IMR-90 (cell line): ENCODE data around the gene NRF1. TPM values are rescaled to one million over a fixed set of nuclear protein-coding genes. Genes with fewer than 3 reads are reported as not detected.

ENCODE experiments used
- ATAC-seq: fragments of 200-7000 bp; cut with Tn5 transposase; 2 replicates; pipeline ENCODE4 v1.9.1; 2020; ENCODE audit warnings: low read depth, mild to moderate bottlenecking, moderate library complexity
- BruUV-seq: library from RNA; stranded (reverse); fragments of 400-500 nt; replicated peaks from 2 replicates; lab custom pipeline; 2021; lab: Mats Ljungman, UMichigan
- CTCF ChIA-PET: fragments of 300-600 bp; formaldehyde crosslinking; extraction: SDS; loops from one replicate; lab custom pipeline; 2021; ENCODE audit warnings: antibody characterized with exemption; lab: Yijun Ruan, JAX
- POLR2A ChIA-PET: fragments of 300-600 bp; sonication (Branson Sonifier 250); formaldehyde crosslinking; loops from one replicate; lab custom pipeline; 2022; ENCODE audit warnings: antibody characterized with exemption; ENCODE audit not compliant: unreplicated experiment; lab: Charles Lee
- DNase-seq: peaks from one replicate; pipeline ENCODE4 v3.0.0; 2013
- H2AFZ ChIP-seq: replicated peaks from 2 replicates; pipeline ENCODE3; 2013; ENCODE audit warnings: low read length, mild to moderate bottlenecking; ENCODE audit not compliant: poor library complexity
- H2AK5ac ChIP-seq: 2 replicates; pipeline ENCODE4 v1.6.1; 2013; ENCODE audit warnings: low read depth, low read length, inconsistent platforms
- H2AK9ac ChIP-seq: replicated peaks from 2 replicates; pipeline ENCODE3; 2013; ENCODE audit warnings: mild to moderate bottlenecking, low read depth, low read length, moderate library complexity; ENCODE audit not compliant: poor library complexity
- H2BK120ac ChIP-seq: 2 replicates; pipeline ENCODE4 v1.6.1; 2013; ENCODE audit warnings: low read depth, low read length, inconsistent platforms
- H2BK15ac ChIP-seq: 3 replicates; pipeline ENCODE4 v1.6.1; 2013; ENCODE audit warnings: low read depth, low read length, inconsistent platforms
- H2BK20ac ChIP-seq: 2 replicates; pipeline ENCODE4 v1.6.1; 2013; ENCODE audit warnings: low read depth, mild to moderate bottlenecking, inconsistent platforms, low read length, moderate library complexity
- H2BK5ac ChIP-seq: 2 replicates; pipeline ENCODE4 v1.6.1; 2013; ENCODE audit warnings: mild to moderate bottlenecking, low read depth, low read length, inconsistent platforms; ENCODE audit not compliant: poor library complexity, severe bottlenecking
- H3K14ac ChIP-seq: replicated peaks from 2 replicates; pipeline ENCODE4 v1.6.1; 2013; ENCODE audit warnings: low read depth, low read length, inconsistent platforms
- H3K18ac ChIP-seq: 2 replicates; pipeline ENCODE4 v1.6.1; 2013; ENCODE audit warnings: low read depth, low read length, control low read depth
- H3K23ac ChIP-seq: 2 replicates; pipeline ENCODE4 v1.6.1; 2013; ENCODE audit warnings: low read depth, low read length, inconsistent platforms
- H3K27ac ChIP-seq: 2 replicates; pipeline ENCODE4 v1.5.1; 2013; ENCODE audit warnings: mild to moderate bottlenecking, control low read depth, low read length; ENCODE audit not compliant: insufficient read depth
- H3K27me3 ChIP-seq: 2 replicates; pipeline ENCODE4 v1.6.1; 2013; ENCODE audit warnings: low read length; ENCODE audit not compliant: control insufficient read depth, insufficient read depth
- H3K36me3 ChIP-seq: 2 replicates; pipeline ENCODE4 v1.6.1; 2013; ENCODE audit warnings: low read length, mixed read lengths; ENCODE audit not compliant: control insufficient read depth, insufficient read depth
- H3K4ac ChIP-seq: 2 replicates; pipeline ENCODE4 v1.6.1; 2013; ENCODE audit warnings: low read depth, low read length, inconsistent platforms
- H3K4me1 ChIP-seq: 2 replicates; pipeline ENCODE4 v1.6.1; 2013; ENCODE audit warnings: low read length, mixed read lengths; ENCODE audit not compliant: control insufficient read depth, insufficient read depth
- H3K4me2 ChIP-seq: 2 replicates; pipeline ENCODE4 v1.6.1; 2013; ENCODE audit warnings: low read depth, mild to moderate bottlenecking, control low read depth, low read length, moderate library complexity
- H3K4me3 ChIP-seq: 2 replicates; pipeline ENCODE4 v1.5.1; 2013; ENCODE audit warnings: low read depth, mild to moderate bottlenecking, control low read depth, low read length, moderate library complexity; ENCODE audit not compliant: insufficient read depth
- H3K56ac ChIP-seq: 2 replicates; pipeline ENCODE4 v1.6.1; 2013; ENCODE audit warnings: low read length, inconsistent platforms; ENCODE audit not compliant: insufficient read depth; ENCODE audit errors: extremely low read depth
- H3K79me1 ChIP-seq, 2 experiments: 2 replicates each; pipeline ENCODE4 v1.6.1; 2013; ENCODE audit warnings: low read length in 2 of 2, inconsistent platforms in 1 of 2, low read depth in 1 of 2
- H3K9ac ChIP-seq: 2 replicates; pipeline ENCODE4 v1.6.1; 2013; ENCODE audit warnings: low read depth, low read length, control low read depth
- H3K9me1 ChIP-seq: 2 replicates; pipeline ENCODE4 v1.6.1; 2013; ENCODE audit warnings: low read length, inconsistent platforms; ENCODE audit not compliant: insufficient read depth
- H3K9me3 ChIP-seq: 2 replicates; pipeline ENCODE4 v1.6.1; 2013; ENCODE audit warnings: low read length; ENCODE audit not compliant: control insufficient read depth, insufficient read depth
- H4K20me1 ChIP-seq: 2 replicates; pipeline ENCODE4 v1.6.1; 2013; ENCODE audit warnings: low read length, inconsistent platforms; ENCODE audit not compliant: insufficient read depth
- H4K5ac ChIP-seq: 2 replicates; pipeline ENCODE4 v1.6.1; 2013; ENCODE audit warnings: mild to moderate bottlenecking, low read depth, low read length, control low read depth
- H4K8ac ChIP-seq, 2 experiments: 2 replicates each; pipeline ENCODE4 v1.6.1; 2013; ENCODE audit warnings: low read depth in 2 of 2, low read length in 2 of 2, control low read depth in 1 of 2, inconsistent platforms in 1 of 2
- H4K91ac ChIP-seq: 2 replicates; pipeline ENCODE4 v1.6.1; 2013; ENCODE audit warnings: low read depth, low read length, inconsistent platforms; ENCODE audit not compliant: insufficient read depth
- FOS ChIP-seq: fragments of 150-350 bp; IDR thresholded peaks from 2 replicates; pipeline ENCODE4 v1.6.1; 2016; ENCODE audit warnings: low read depth, low read length
- MAFK ChIP-seq: IDR thresholded peaks from 2 replicates; pipeline ENCODE4 v1.6.1; 2012; ENCODE audit warnings: low read depth, low read length, improper control_type of control experiment
- SMC3 ChIP-seq: fragments of 150-350 bp; IDR thresholded peaks from 2 replicates; pipeline ENCODE4 v1.6.1; 2016; ENCODE audit warnings: low read depth, mild to moderate bottlenecking, antibody characterized with exemption, low read length, moderate library complexity
- WGBS, 2 experiments: methylation state at CpG; one replicate each; pipeline versions ENCODE4 v1.1.5 to v1.1.7; 2013; ENCODE audit warnings: missing lambda C conversion rate in 2 of 2; ENCODE audit not compliant: insufficient read length in 1 of 2; ENCODE audit errors: extremely low coverage in 2 of 2; 5-methylcytosine and 5-hydroxymethylcytosine counted together
- dilution Hi-C: fragments of 300-500 bp; cut with HindIII; formaldehyde crosslinking; loops from one replicate; pipeline ENCODE4 v1.14.3; 2018; ENCODE audit warnings: low sequenced_read_pairs; ENCODE audit not compliant: unreplicated experiment
- in situ Hi-C: fragments of 300-500 bp; cut with MboI; formaldehyde crosslinking; loops from 3 replicates; pipeline ENCODE4 v1.14.3; 2019; ENCODE audit warnings: low sequenced_read_pairs, inconsistent platforms, mixed read lengths
- intact Hi-C: fragments of 100-400 bp; cut with micrococcal nuclease; formaldehyde crosslinking; loops from 2 replicates; pipeline ENCODE4 v1.10.0; 2022
- polyA plus RNA-seq, 3 experiments: library from polyadenylated mRNA; depleted of rRNA; stranded (reverse); fragments of >200 nt; gene quantifications; 2 replicates each; pipeline ENCODE4 v1.2.3, GENCODE V29; 2012; ENCODE audit warnings: low replicate concordance in 1 of 3
- total RNA-seq: library from RNA; depleted of rRNA; stranded (reverse); fragments of >200 nt; gene quantifications from 2 replicates; pipeline ENCODE4 v1.2.3, GENCODE V29; 2012

Gene NRF1
- total and polyA plus RNA-seq, 2 of the 4 experiments (the other 2 are of a cell fraction): 11.4 to 15.8 TPM

DNA sequence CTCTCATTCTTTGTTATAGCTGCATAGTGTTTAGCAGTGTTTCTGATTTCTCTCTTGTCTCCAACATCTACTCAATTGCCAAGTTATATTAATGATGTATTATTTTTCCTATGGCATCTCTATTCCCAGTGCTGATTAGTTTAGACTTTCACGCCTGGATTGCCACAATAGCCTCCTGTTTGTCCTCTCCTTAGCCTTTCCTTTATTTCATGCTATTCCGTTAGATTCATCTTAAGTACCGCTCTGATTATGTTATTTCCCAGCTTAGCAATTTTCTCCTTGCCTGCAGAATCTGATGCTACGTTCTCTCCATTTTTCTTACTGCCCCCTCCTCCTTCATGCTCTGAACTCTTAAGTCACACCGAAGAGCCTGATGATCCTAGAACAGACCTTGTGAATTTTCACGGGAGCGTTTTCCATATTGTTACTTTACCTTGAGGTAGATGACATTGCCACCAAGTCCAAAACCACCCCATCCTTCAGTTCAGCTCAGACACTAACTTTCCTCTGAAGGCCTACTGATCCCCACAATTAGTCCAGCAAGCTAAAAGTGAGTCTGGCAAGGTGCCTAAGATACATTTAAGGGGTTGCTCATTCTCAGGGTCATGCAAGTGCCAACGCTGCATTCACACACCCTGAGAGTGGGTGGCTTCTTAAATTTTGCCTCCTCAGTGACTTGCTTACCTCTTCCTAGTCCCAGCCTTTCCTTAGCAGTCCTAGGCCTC is 6.6 kb upstream of the NRF1 start (continued):
- no peak for TF ChIP-seq SMC3

DNA sequence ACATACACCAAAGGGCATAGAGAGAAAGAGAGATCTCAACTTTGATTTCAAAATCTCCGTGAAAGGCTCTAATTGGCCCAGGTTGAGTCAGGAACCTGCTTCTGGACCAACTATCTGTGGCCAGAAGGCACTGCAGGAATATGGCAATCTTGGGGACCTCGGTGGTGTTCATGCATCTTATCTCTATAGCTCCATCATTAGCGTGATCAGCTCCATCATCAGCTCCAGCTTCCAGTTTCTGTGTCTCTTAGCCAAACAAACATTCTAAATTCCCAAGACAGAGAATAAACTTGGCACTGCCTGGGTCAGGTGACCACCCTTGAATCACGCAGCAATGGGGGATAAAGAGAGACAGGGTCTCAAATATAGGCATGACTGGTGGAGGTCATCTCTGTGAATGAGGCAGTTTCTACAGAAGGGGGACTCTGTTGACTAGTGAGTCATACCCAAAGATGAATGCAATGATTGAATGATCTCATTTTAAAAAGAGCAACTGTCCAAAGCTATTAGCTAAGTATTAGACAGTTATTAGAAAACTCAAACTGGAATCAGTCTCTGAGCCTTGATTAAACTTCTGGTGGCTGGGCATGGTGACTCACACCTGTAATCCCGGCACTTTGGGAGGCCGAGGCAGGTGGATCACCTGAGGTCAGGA is 5.4 kb upstream of the NRF1 start:
- Histone ChIP-seq H3K9ac (no peak overlapping the region), H3K36me3 (peaks cover 7% of the 10 kb centered on the region), H3K9me1 (no peaks in the 10 kb centered on the region; the same call in 1 of the 2 replicates), H3K4me1 (peaks cover 2% of the 10 kb centered on the region; the same call in 1 of the 2 replicates), H3K23ac (no peak overlapping the region), H4K20me1 (no peaks in the 10 kb centered on the region), H2AK5ac (no peak overlapping the region), H2BK5ac (no peak overlapping the region), H4K8ac (no peak overlapping the region), H3K4me3 (no peak overlapping the region), H3K18ac (no peak overlapping the region), H4K5ac (no peak overlapping the region), H3K79me1 (peaks cover 22 to 38% of the 10 kb centered on the region in 2 experiments), H3K4ac (no peak overlapping the region), H3K14ac (no peak overlapping the region), H3K27me3 (no peaks in the 10 kb centered on the region), H4K91ac (no peak overlapping the region), H3K56ac (no peak overlapping the region), H2BK15ac (no peak overlapping the region), H3K4me2 (no peak overlapping the region), H3K27ac (no peak overlapping the region), H2BK120ac (no peak overlapping the region), H3K9me3 (no peaks in the 10 kb centered on the region), H2AFZ (no peak overlapping the region), H2BK20ac (no peak overlapping the region), H2AK9ac (no peak overlapping the region)
- POLR2A ChIA-PET: no interaction called here
- intact Hi-C loops (no loop called here), in situ Hi-C loops (no loop called here), dilution Hi-C loops (no loop called here)
- TF ChIP-seq FOS (0 out of 2 replicates have a peak, but pooled peaks have one; percentile 5), MAFK (no peak)
- no CpG with 5 or more reads among the region's 6 CpGs for WGBS, 2 experiments
- ATAC-seq (no peak), DNase-seq (no peak)
- BruUV-seq: no TSS peak
- CTCF ChIA-PET: no interaction called here
